ENCODE results near the gene TNRC6B. TPM values are rescaled to one million over a fixed set of nuclear protein-coding genes. Genes with fewer than 3 reads are reported as not detected.
"Not testable (repeated sequence)": the region's sequence is repeated elsewhere in the genome, so short reads cannot be mapped to it uniquely, and the experiment has no call there.

The TNRC6B gene
- total RNA-seq, 1 donor from 2014 or later: 29.3 TPM

DNA sequence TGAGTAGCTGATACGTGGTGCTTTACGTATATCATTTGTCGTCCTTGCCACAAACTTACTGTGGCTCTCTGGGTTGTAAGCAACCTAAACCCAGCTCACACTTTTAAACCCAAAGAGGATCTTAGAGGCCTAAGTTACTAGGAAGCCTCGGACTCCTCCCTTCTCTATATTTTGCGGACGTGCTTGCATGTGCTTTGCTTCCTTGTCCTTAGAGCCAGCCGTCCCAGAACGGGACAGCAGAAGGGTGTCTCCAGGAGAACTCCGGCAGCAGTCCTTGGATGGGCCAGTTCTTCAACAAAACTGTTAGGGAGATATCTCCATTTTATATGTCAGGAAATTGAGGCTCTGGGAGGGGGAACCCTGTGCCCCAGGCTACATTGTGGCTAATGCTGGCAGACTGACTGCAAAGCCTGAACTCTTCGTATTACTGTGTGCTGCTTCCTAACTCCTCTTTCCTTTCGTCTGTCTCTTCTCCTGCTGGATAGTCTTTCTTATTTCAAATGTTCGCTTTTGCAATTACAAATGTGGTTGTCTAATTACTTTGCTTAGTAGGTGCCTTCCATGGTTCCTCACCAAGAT lies 33.8 kb downstream of the TNRC6B start:
- no peak for DNase-seq (ENCODE audit: low spot score in 2 of 2)
- no peak for FAIRE-seq

GRCh38 chr22:40212121-40212520 lies 34.4 kb downstream of the TNRC6B start:
- no peak for FAIRE-seq
- DNase-seq (ENCODE audit: low spot score in 2 of 2): no peak

DNA sequence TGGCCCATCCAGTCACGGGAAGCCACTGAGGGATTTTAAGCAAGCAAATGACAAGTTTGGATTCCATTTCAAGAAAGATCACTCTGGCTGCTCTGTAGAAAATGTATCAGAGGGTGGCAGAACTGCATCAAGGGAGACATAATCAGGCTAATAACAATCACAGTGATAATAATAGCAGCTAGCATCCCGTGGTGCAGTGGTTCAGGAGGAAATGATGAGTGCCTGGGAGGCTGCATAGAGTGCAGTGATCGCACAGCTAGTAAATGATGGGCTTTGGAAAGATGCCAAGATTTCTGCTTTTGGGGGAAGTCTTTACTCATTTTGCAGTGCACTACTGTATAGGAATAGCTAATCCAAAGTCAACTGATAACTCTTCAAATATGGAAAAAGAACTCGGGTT lies 35.8 kb downstream of the TNRC6B start:
- FAIRE-seq (no peak), DNase-seq (ENCODE audit: low spot score in 2 of 2) (no peak)

DNA sequence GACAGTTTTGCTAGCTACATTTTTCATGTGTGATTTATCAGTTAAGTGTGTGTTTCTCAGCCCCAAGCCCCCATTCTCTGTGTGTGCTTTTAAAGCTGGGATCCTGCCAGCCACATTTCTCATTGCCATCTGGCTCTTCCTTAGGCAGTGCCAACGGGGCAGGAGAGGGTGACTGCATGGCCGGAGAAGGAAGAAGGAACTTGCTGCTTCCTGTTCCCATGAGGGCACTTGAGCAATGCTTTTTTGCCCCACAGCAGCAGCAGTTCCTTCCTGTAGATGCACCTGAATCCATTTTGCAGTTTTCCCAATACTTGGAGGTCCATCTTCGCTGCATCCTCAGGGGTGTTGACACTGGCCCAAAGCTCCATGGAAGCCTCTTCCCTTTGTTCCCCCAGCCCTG lies 37.5 kb downstream of the TNRC6B start:
- DNase-seq (ENCODE audit: low spot score in 2 of 2) (no peak), FAIRE-seq (no peak)

GRCh38 chr22:40216041-40216756 lies 38.5 kb downstream of the TNRC6B start:
- no peak for DNase-seq (ENCODE audit: low spot score in 2 of 2)
- no peak for FAIRE-seq

DNA sequence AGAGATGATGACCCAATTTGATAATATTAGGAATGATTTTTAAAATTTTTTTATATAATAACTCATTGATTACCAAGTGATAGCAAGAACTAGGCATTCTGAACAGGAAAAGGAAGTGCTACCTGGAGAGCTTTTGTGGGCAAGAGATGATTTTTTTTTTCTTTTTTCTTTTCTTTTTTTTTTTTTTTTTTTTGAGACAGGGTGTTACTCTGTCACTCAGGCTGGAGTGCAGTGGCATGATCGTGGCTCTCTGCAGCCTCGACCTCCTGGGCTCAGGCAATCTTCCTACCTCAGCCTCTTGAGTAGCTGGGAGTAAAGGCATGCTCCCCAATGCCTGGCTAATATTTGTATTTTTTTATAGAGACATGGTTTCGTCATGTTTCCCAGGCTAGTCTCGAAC lies 40.4 kb downstream of the TNRC6B start:
- no peak for FAIRE-seq
- DNase-seq (ENCODE audit: low spot score in 2 of 2): no peak

GRCh38 chr22:40218723-40219294 lies 41.1 kb downstream of the TNRC6B start:
- DNase-seq (ENCODE audit: low spot score in 2 of 2) (no peak), FAIRE-seq (no peak)

DNA sequence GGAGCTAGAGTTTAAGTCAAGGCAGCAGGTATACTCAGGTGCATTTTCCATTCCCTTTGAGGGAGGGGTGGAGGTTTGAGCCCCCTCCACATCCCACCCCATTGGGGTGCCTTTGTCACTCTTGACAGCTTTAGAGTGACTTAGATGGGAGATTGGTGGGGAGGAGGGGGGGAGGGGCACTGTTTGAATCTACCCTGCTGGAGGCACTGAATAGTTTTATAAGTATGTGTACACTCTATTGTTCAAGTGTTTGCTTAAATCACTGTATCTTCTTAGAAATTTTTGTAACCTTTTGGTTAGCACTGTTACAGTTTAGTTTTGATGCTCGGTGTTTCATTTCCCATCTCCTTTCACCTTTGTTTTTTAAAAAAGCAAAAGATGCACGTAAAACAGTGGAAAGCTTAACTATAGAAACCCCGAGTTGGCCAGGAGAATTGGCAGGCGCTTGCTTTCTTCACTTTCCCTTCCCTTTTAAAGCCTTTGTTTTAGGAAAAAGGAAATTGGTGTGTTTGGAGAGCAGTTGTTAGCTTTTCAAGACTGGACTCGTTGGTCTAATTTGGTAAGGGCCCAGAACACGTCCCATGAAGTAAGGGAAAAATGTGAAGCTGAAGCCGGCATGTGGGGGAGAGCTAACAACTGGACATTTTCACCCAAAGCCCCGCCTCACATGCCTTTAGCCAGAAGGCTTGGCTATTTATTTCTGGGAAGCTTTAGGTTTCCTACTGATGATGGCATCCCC lies 42.8 kb downstream of the TNRC6B start:
- no peak for FAIRE-seq
- no peak for DNase-seq (ENCODE audit: low spot score in 2 of 2)

- FAIRE-seq: no peak
- DNase-seq (ENCODE audit: low spot score in 2 of 2): no peak
Measured at GRCh38 chr22:40221055-40221414, 43.3 kb downstream of the TNRC6B start.

GRCh38 chr22:40222979-40223378 lies 45.3 kb downstream of the TNRC6B start:
- DNase-seq (ENCODE audit: low spot score in 2 of 2); FAIRE-seq: not testable (repeated sequence)

DNA sequence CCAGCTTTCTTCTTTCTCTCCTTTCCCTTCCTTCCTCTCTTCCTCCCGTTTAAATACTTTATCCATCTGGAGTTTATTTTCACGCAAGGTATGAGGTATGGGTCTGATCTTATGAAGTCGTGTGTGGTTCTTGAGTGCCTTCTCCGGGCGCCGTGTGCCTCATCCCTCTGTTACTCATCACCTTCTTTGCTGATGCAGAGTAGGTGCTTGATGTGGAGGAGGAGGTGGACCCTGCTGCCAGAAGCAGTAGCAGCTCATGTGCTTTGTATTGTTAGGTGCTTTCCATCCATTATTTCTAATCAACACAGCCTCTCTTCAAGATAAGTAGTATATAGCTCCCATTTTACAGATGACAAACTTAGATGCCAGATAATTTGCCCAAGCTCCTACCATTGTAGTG lies 47.0 kb downstream of the TNRC6B start:
- DNase-seq (ENCODE audit: low spot score in 2 of 2) (no peak), FAIRE-seq (no peak)

DNA sequence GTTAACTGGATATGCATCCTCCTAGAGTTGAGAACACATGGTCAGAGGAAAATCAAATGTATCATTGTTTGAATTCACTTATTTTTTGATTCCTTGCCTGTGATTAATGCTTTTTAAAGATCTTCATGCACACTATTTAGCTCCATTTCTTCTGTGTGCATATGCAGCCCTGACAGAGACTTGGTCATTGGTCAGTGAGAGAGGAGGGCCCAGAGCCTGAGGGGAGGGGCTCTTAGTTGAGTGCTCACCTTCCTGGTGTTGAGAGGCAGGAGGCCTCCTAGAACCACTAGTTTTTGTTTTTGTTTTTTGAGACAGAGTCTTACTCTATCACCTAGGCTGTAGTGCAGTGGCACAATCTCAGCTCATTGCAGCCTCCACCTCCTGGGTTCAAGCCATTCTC lies 48.9 kb downstream of the TNRC6B start:
- FAIRE-seq (no peak), DNase-seq (ENCODE audit: low spot score in 2 of 2) (no peak)

- FAIRE-seq (no peak), DNase-seq (ENCODE audit: low spot score in 2 of 2) (no peak)
Measured at GRCh38 chr22:40231618-40232313, 54.0 kb downstream of the TNRC6B start.

GRCh38 chr22:40232624-40233023 lies 54.9 kb downstream of the TNRC6B start:
- FAIRE-seq: no peak

DNA sequence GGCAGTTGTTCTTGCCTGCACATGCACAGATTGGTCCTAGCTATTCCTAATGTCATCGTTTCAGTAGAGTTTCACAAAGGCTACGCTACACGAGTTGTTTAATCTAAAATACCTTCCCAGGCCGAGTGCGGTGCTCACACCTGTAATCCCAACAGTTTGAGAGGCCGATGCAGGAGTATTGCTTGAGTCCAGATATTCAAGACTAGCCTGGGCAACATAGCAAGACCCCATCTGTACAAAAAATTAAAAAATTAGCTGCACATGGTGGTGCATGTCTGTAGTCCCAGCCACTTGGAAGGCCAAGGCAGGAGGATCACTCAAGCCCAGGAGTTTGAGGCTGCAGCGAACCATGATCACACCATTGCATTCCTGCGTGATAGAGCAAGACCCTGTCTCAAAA lies 56.2 kb downstream of the TNRC6B start:
- FAIRE-seq (no peak), DNase-seq (ENCODE audit: low spot score in 2 of 2) (no peak)

More at GRCh38 chr22:40232624-40233023, 54.9 kb downstream of the TNRC6B start:
- DNase-seq (ENCODE audit: low spot score in 2 of 2): no peak

DNA sequence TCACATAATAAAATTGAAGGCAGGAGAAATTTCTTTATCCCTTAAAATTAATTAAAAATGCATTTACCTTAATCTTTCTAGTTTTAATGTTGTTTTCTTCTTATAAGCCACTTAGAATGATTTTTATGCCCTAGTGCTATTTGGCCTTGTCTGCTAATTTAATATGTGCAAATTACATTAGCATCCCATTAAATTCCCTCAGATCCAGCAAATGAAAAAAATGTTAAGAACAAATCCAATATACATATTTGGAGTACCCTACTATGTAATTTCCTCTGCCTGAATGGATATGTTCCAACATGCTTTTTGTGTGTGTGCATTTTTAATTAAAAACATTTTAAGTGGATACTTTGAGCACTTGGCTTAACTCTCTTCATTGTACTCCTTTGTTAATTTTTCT lies 56.9 kb downstream of the TNRC6B start:
- no peak for FAIRE-seq
- no peak for DNase-seq (ENCODE audit: low spot score in 2 of 2)

- no peak for FAIRE-seq
- no peak for DNase-seq (ENCODE audit: low spot score in 2 of 2)
Measured at GRCh38 chr22:40235308-40235707, 57.6 kb downstream of the TNRC6B start.

- no peak for FAIRE-seq
- no peak for DNase-seq (ENCODE audit: low spot score in 2 of 2)
Measured at GRCh38 chr22:40236131-40236665, 58.5 kb downstream of the TNRC6B start.

- DNase-seq (ENCODE audit: low spot score in 2 of 2) (no peak), FAIRE-seq (no peak)
Measured at GRCh38 chr22:40237241-40237640, 59.5 kb downstream of the TNRC6B start.

- FAIRE-seq (no peak), DNase-seq (ENCODE audit: low spot score in 2 of 2) (no peak)
Measured at GRCh38 chr22:40237788-40238424, 60.2 kb downstream of the TNRC6B start.
